Skin of body (tissue), 2 donors: Measurements from ENCODE around the gene PSMG2. TPM values are rescaled to one million over a fixed set of nuclear protein-coding genes. Genes with fewer than 3 reads are reported as not detected.

ENCODE experiments used
- DNase-seq: peaks from one replicate; lab custom pipeline; 2025; lab: John Stamatoyannopoulos, UW
- total RNA-seq: library from RNA; depleted of rRNA; stranded (reverse); fragments of >200 nt; gene quantifications from one replicate; pipeline ENCODE4 v1.2.3, GENCODE V29; 2014

The PSMG2 gene
- 43.2 TPM for total RNA-seq

- DNase-seq, result peak; percentile 83
These were observed at the start of gene PSMG2, which contains the start of gene CEP76 for GRCh38 chr18:12702221-12703095. Gene PSMG2 (plus strand): TSS chr18:12703042. CDS start chr18:12703108, 66 bp downstream. Gene CEP76 (minus strand): TSS chr18:12702723. CDS start chr18:12702548, 175 bp downstream.

- no peak for DNase-seq
These were observed 47.9 kb upstream of the PSMG2 start for GRCh38 chr18:12654971-12655370.

- DNase-seq, result peak; percentile 27
These were observed 46.3 kb upstream of the PSMG2 start for GRCh38 chr18:12656605-12656937.

- DNase-seq, result no peak
These were observed 45.7 kb upstream of the PSMG2 start for GRCh38 chr18:12656938-12657683.

- DNase-seq, result no peak
These were observed 45.0 kb upstream of the PSMG2 start, which contains the start of gene SPIRE1 for GRCh38 chr18:12657684-12658425. Gene SPIRE1 (minus strand): TSS chr18:12658107. CDS start chr18:12657866, 241 bp downstream.

- no peak for DNase-seq
These were observed 44.3 kb upstream of the PSMG2 start for GRCh38 chr18:12658426-12659138.

GRCh38 chr18:12659904-12660605 lies 42.8 kb upstream of the PSMG2 start:
- peak; percentile 67 for DNase-seq

GRCh38 chr18:12668041-12668440 lies 34.8 kb upstream of the PSMG2 start:
- DNase-seq, result no peak

GRCh38 chr18:12679183-12679786 lies 23.6 kb upstream of the PSMG2 start:
- DNase-seq, result peak; percentile 61

- DNase-seq, result no peak
These were observed 16.7 kb upstream of the PSMG2 start for GRCh38 chr18:12686100-12686499.

- DNase-seq, result no peak
These were observed 13.5 kb upstream of the PSMG2 start for GRCh38 chr18:12689256-12689850.

GRCh38 chr18:12692206-12692605 lies 10.6 kb upstream of the PSMG2 start:
- no peak for DNase-seq

GRCh38 chr18:12694032-12694431 lies 8.8 kb upstream of the PSMG2 start:
- no peak for DNase-seq

- no peak for DNase-seq
These were observed 3.1 kb upstream of the PSMG2 start for GRCh38 chr18:12699747-12700146.

GRCh38 chr18:12701161-12701560 lies 1.7 kb upstream of the PSMG2 start:
- no peak for DNase-seq

GRCh38 chr18:12703096-12703567 lies 290 bp downstream of the PSMG2 start:
- peak; percentile 43 for DNase-seq

- DNase-seq, result no peak
These were observed 822 bp downstream of the PSMG2 start for GRCh38 chr18:12703664-12704063.

GRCh38 chr18:12711446-12711845 lies 8.6 kb downstream of the PSMG2 start:
- DNase-seq, result no peak

GRCh38 chr18:12721495-12722275 lies 18.8 kb downstream of the PSMG2 start:
- no peak for DNase-seq
